MM.1S (cell line): Measurements from ENCODE around the gene CAPN15.

Experiments
- EZH2 ChIP-seq: fragments of 300-600 bp; sonication (generic); optimal IDR thresholded peaks from 2 replicates; pipeline ENCODE3; 2017; ENCODE audit warnings: low read depth, mild to moderate bottlenecking, antibody characterized with exemption, low read length, mixed read lengths
- EZH2phosphoT487 ChIP-seq: fragments of 300-600 bp; sonication (generic); IDR thresholded peaks from 2 replicates; pipeline ENCODE4 v1.6.1; 2018; ENCODE audit warnings: antibody characterized with exemption, low read length
- TF ChIP-seq, protein P1 (sequence below): fragments of 300-600 bp; sonication (generic); IDR thresholded peaks from 2 replicates; pipeline ENCODE4 v1.5.1; 2016; ENCODE audit warnings: antibody characterized with exemption, low read length, mixed read lengths

GRCh38 chr16:529012-529575, 1.6 kb downstream of the CAPN15 start:
- TF ChIP-seq, protein P1, sequence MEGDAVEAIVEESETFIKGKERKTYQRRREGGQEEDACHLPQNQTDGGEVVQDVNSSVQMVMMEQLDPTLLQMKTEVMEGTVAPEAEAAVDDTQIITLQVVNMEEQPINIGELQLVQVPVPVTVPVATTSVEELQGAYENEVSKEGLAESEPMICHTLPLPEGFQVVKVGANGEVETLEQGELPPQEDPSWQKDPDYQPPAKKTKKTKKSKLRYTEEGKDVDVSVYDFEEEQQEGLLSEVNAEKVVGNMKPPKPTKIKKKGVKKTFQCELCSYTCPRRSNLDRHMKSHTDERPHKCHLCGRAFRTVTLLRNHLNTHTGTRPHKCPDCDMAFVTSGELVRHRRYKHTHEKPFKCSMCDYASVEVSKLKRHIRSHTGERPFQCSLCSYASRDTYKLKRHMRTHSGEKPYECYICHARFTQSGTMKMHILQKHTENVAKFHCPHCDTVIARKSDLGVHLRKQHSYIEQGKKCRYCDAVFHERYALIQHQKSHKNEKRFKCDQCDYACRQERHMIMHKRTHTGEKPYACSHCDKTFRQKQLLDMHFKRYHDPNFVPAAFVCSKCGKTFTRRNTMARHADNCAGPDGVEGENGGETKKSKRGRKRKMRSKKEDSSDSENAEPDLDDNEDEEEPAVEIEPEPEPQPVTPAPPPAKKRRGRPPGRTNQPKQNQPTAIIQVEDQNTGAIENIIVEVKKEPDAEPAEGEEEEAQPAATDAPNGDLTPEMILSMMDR: no peak
- no peak for TF ChIP-seq EZH2phosphoT487
- no peak for TF ChIP-seq EZH2
